ENCODE results near the gene LUC7L3. TPM values are rescaled to one million over a fixed set of nuclear protein-coding genes. Genes with fewer than 3 reads are reported as not detected.

The LUC7L3 gene
- total RNA-seq, 1 experiment from 2014 or later: 184 TPM

GRCh38 chr17:50798424-50799288, 79.3 kb downstream of the LUC7L3 start (continued):
- TF ChIP-seq, protein P1, sequence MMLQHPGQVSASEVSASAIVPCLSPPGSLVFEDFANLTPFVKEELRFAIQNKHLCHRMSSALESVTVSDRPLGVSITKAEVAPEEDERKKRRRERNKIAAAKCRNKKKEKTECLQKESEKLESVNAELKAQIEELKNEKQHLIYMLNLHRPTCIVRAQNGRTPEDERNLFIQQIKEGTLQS (IDR thresholded peaks at IDR 0.05): no peak
- TF ChIP-seq SRF (IDR thresholded peaks at IDR 0.05; ENCODE audit: low read depth): no peak
- no peak for TF ChIP-seq FOSL1 (IDR thresholded peaks at IDR 0.05; ENCODE audit: low read depth)
- TF ChIP-seq, protein P2, sequence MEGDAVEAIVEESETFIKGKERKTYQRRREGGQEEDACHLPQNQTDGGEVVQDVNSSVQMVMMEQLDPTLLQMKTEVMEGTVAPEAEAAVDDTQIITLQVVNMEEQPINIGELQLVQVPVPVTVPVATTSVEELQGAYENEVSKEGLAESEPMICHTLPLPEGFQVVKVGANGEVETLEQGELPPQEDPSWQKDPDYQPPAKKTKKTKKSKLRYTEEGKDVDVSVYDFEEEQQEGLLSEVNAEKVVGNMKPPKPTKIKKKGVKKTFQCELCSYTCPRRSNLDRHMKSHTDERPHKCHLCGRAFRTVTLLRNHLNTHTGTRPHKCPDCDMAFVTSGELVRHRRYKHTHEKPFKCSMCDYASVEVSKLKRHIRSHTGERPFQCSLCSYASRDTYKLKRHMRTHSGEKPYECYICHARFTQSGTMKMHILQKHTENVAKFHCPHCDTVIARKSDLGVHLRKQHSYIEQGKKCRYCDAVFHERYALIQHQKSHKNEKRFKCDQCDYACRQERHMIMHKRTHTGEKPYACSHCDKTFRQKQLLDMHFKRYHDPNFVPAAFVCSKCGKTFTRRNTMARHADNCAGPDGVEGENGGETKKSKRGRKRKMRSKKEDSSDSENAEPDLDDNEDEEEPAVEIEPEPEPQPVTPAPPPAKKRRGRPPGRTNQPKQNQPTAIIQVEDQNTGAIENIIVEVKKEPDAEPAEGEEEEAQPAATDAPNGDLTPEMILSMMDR (IDR thresholded peaks at IDR 0.05 in 2 of 3, conservative IDR thresholded peaks at IDR 0.05 in 1 of 3; ENCODE audit: borderline replicate concordance in 1 of 3, insufficient read depth in 1 of 3, low read depth in 2 of 3, low read length in 2 of 3): no peak
- TF ChIP-seq JUND (IDR thresholded peaks at IDR 0.05): no peak

GRCh38 chr17:50799582-50799981, 80.2 kb downstream of the LUC7L3 start:
- DNase-seq (ENCODE audit: low read depth, low spot score): no peak
- Histone ChIP-seq H3K79me2 (ENCODE audit: insufficient read depth, low read length) (no peaks in the 10 kb centered on the region), H3K9me3 (ENCODE audit: control insufficient read depth in 1 of 2, insufficient read depth in 1 of 2, low read depth in 1 of 2, low read length in 2 of 2) (no peaks in the 10 kb centered on the region), H3K27ac (ENCODE audit: low read depth, low read length) (no peak overlapping the region), H3K36me3 (ENCODE audit: control insufficient read depth in 1 of 2, insufficient read depth in 2 of 2, low read length in 2 of 2) (no peaks in the 10 kb centered on the region), H4K20me1 (ENCODE audit: insufficient read depth) (no peaks in the 10 kb centered on the region), H3K4me2 (ENCODE audit: low read length) (no peak overlapping the region), H3K4me1 (ENCODE audit: control insufficient read depth in 1 of 2, insufficient read depth in 2 of 2, low read length in 2 of 2) (peaks cover 0 to 14% of the 10 kb centered on the region in 2 experiments; a peak in 2 of 4 replicates), H3K9me2 (ENCODE audit: insufficient read depth) (no peaks in the 10 kb centered on the region), H3K27me3 (ENCODE audit: insufficient read depth, low read length) (no peaks in the 10 kb centered on the region), H3K4me3 (replicated peaks in 1 of 2; ENCODE audit: low read depth in 1 of 2, low read length in 2 of 2) (no peak overlapping the region), H3K9ac (ENCODE audit: low read length) (no peak overlapping the region), H2AFZ (ENCODE audit: low read depth, low read length, poor library complexity, severe bottlenecking) (no peak overlapping the region)
- ChIA-PET RAD21 (ENCODE audit: low non-redundant PET in 1 of 2, low total read pairs in 2 of 2, uncharacterized antibody in 2 of 2, unreplicated experiment in 2 of 2) (no interaction called here), CTCF (interaction anchor here (0.8 kb wide), 1 partner anchor 600 kb away, joined by 3 read pairs; no protein-coding TSS in a partner anchor), POLR2A (no interaction called here)
- no peak for ATAC-seq
- intact Hi-C loops (cut with micrococcal nuclease): no loop called here
- no TSS peak for BruUV-seq (replicated peaks)
- TF ChIP-seq POLR2AphosphoS5 (IDR thresholded peaks at IDR 0.05; ENCODE audit: low read depth, low read length) (no peak), ZNF274 (IDR thresholded peaks at IDR 0.05; ENCODE audit: low read depth, low read length) (no peak), EZH2 (IDR thresholded peaks at IDR 0.05) (no peak)
- TF ChIP-seq, protein P3, sequence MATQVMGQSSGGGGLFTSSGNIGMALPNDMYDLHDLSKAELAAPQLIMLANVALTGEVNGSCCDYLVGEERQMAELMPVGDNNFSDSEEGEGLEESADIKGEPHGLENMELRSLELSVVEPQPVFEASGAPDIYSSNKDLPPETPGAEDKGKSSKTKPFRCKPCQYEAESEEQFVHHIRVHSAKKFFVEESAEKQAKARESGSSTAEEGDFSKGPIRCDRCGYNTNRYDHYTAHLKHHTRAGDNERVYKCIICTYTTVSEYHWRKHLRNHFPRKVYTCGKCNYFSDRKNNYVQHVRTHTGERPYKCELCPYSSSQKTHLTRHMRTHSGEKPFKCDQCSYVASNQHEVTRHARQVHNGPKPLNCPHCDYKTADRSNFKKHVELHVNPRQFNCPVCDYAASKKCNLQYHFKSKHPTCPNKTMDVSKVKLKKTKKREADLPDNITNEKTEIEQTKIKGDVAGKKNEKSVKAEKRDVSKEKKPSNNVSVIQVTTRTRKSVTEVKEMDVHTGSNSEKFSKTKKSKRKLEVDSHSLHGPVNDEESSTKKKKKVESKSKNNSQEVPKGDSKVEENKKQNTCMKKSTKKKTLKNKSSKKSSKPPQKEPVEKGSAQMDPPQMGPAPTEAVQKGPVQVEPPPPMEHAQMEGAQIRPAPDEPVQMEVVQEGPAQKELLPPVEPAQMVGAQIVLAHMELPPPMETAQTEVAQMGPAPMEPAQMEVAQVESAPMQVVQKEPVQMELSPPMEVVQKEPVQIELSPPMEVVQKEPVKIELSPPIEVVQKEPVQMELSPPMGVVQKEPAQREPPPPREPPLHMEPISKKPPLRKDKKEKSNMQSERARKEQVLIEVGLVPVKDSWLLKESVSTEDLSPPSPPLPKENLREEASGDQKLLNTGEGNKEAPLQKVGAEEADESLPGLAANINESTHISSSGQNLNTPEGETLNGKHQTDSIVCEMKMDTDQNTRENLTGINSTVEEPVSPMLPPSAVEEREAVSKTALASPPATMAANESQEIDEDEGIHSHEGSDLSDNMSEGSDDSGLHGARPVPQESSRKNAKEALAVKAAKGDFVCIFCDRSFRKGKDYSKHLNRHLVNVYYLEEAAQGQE (IDR thresholded peaks at IDR 0.05; ENCODE audit: low read depth): no peak
